Stimulated activated CD8-positive, alpha-beta memory T cell treated with anti-CD3 and anti-CD28 coated beads, Interleukin-2, amount 100 ng/mL, for 1 hour (primary cell): ENCODE measurements around the gene TUBGCP6.
"Not testable (repeated sequence)": the region's sequence is repeated elsewhere in the genome, so short reads cannot be mapped to it uniquely, and the experiment has no call there.

Source experiments
- DNase-seq, 2 donors: peaks; one replicate each; pipeline ENCODE4 v3.0.0-alpha.2; 2020; ENCODE audit warnings: low read depth in 2 of 2

The TUBGCP6 gene

GRCh38 chr22:50169181-50169759 lies 75.6 kb downstream of the TUBGCP6 start:
- no peak for DNase-seq

- DNase-seq, result not testable (repeated sequence)
Observed at GRCh38 chr22:50168490-50169180, 76.2 kb downstream of the TUBGCP6 start.

- DNase-seq, result no peak
Observed at GRCh38 chr22:50167689-50168489, 76.9 kb downstream of the TUBGCP6 start.
